SH-SY5Y (cell line): Measurements from ENCODE around the gene C11orf71.

Source experiments
- GATA2 ChIP-seq: IDR thresholded peaks from 2 replicates; pipeline ENCODE4 v1.6.1; 2011; ENCODE audit warnings: mild to moderate bottlenecking, low read depth, low read length
- GATA3 ChIP-seq: IDR thresholded peaks from 2 replicates; pipeline ENCODE4 v1.6.1; 2011; ENCODE audit warnings: low read depth, mild to moderate bottlenecking, low read length, moderate library complexity

GRCh38 chr11:114416441-114416961 lies 16.2 kb upstream of the C11orf71 start:
- no peak for TF ChIP-seq GATA2
- TF ChIP-seq GATA3 = no peak
